Activated naive CD4-positive, alpha-beta T cell treated with anti-CD3 and anti-CD28 coated beads, Interleukin-2, amount 50 U/mL, for 24 hours (primary cell): Measurements from ENCODE around the gene PRRC2C.
A peak's percentile ranks its signal among the peaks of the same experiment; 100 is the strongest.
"Not testable (repeated sequence)": the region's sequence is repeated elsewhere in the genome, so short reads cannot be mapped to it uniquely, and the experiment has no call there.

Experiments
- H3K27ac Mint-ChIP-seq: one replicate; pipeline ENCODE4 v1.8.0; 2021; ENCODE audit warnings: mild to moderate bottlenecking, mixed read lengths
- H3K27me3 Mint-ChIP-seq: one replicate; pipeline ENCODE4 v1.8.0; 2021; ENCODE audit warnings: mixed read lengths
- H3K36me3 Mint-ChIP-seq: one replicate; pipeline ENCODE4 v1.8.0; 2021; ENCODE audit warnings: mixed read lengths
- H3K4me1 Mint-ChIP-seq: one replicate; pipeline ENCODE4 v1.8.0; 2021; ENCODE audit warnings: mixed read lengths
- H3K4me3 Mint-ChIP-seq: one replicate; pipeline ENCODE4 v1.8.0; 2021; ENCODE audit warnings: mild to moderate bottlenecking, mixed read lengths
- H3K9me3 Mint-ChIP-seq: one replicate; pipeline ENCODE4 v1.8.0; 2021; ENCODE audit warnings: mixed read lengths

Gene PRRC2C

GRCh38 chr1:171595324-171595723 lies 110.0 kb downstream of the PRRC2C start:
- Mint-ChIP-seq H3K4me1 (peaks cover under 1% of the 10 kb centered on the region), H3K9me3 (no peaks in the 10 kb centered on the region), H3K27me3 (no peaks in the 10 kb centered on the region), H3K27ac (peak overlapping the region; percentile 69), H3K4me3 (no peak overlapping the region), H3K36me3 (peaks cover 8% of the 10 kb centered on the region)

DNA sequence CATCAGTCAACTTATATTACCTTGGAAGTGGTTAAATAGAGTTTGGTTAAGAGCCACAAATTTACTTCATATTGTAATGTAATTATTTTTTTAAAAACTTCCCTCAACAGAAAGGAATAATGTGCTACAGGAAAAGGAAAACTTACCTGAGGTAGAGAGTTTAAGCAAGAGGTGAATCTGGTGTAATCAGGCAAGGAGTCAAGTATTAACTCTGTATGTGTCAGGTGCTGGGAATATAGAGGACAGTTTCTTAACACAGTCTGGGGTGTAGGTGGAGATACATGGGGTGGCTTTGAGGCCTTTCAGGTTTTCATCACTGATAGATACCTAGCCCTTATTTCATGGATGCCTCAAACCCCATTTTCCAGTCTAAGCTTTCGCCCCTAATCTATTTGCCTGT lies 110.8 kb downstream of the PRRC2C start:
- Mint-ChIP-seq H3K9me3 (no peaks in the 10 kb centered on the region), H3K36me3 (peaks cover 5% of the 10 kb centered on the region), H3K4me3 (no peak overlapping the region), H3K4me1 (no peaks in the 10 kb centered on the region), H3K27ac (peak overlapping the region; percentile 11), H3K27me3 (no peaks in the 10 kb centered on the region)

- H3K27ac Mint-ChIP-seq = peak overlapping the region; percentile 37
- H3K36me3 Mint-ChIP-seq = peaks cover 5% of the 10 kb centered on the region
- H3K4me1 Mint-ChIP-seq = no peaks in the 10 kb centered on the region
- H3K27me3 Mint-ChIP-seq = no peaks in the 10 kb centered on the region
- H3K4me3 Mint-ChIP-seq = no peak overlapping the region
- H3K9me3 Mint-ChIP-seq = no peaks in the 10 kb centered on the region
Observed at GRCh38 chr1:171596705-171597104, 111.4 kb downstream of the PRRC2C start.

- peak overlapping the region; percentile 37 for H3K27ac Mint-ChIP-seq
Observed at GRCh38 chr1:171597203-171597602, 111.9 kb downstream of the PRRC2C start.

DNA sequence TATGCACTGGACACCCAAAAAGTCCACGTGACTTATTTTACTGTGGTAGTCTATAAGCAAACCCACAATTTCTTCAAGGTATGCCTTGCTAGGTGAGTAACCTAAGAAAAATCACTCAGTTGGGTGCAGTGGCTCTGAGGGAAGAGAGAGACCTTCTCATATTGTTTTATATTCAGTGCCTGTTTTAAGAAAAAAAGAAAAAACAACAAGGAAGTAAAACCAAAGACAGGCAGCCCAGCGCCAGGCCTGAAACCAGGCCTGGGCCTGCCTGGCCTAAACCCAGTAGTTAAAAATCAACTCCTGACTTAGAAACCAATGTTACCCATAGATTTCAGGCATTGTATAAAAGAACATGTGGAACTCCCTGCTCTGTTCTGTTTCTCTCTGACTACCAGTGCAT lies 115.0 kb downstream of the PRRC2C start:
- not testable (repeated sequence) for H3K4me3 Mint-ChIP-seq, H3K27me3 Mint-ChIP-seq, H3K4me1 Mint-ChIP-seq, H3K36me3 Mint-ChIP-seq, H3K9me3 Mint-ChIP-seq, H3K27ac Mint-ChIP-seq

More at GRCh38 chr1:171597203-171597602, 111.9 kb downstream of the PRRC2C start:
- Mint-ChIP-seq H3K4me3 (no peak overlapping the region), H3K9me3 (no peaks in the 10 kb centered on the region), H3K4me1 (no peaks in the 10 kb centered on the region), H3K27me3 (no peaks in the 10 kb centered on the region), H3K36me3 (peaks cover 5% of the 10 kb centered on the region)

DNA sequence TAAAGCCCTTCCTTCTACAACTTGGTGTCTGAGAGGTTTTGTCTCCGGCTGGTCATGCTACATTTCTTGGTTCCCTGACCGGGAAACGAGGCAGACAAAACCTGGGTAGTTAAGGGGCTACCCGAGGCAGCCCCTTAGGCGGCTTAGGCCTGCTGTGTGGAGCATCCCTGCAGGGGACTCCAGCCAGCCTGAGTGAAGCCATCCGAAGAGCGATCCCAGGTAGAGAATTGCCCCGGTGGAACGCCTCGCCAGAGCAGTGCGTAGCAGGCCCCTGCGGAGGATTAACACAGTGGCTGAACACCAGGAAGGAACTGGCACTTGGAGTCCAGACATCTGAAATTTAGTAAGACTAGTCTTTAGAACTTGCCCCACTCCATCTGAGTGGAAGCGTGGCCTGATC lies 115.5 kb downstream of the PRRC2C start:
- Mint-ChIP-seq H3K36me3 (peaks cover 5% of the 10 kb centered on the region), H3K27me3 (no peaks in the 10 kb centered on the region), H3K27ac (no peak overlapping the region), H3K4me3 (no peak overlapping the region), H3K4me1 (no peaks in the 10 kb centered on the region), H3K9me3 (no peaks in the 10 kb centered on the region)

GRCh38 chr1:171603042-171603441 lies 117.7 kb downstream of the PRRC2C start:
- H3K4me3 Mint-ChIP-seq, H3K36me3 Mint-ChIP-seq, H3K27ac Mint-ChIP-seq, H3K4me1 Mint-ChIP-seq, H3K9me3 Mint-ChIP-seq, H3K27me3 Mint-ChIP-seq: not testable (repeated sequence)

- Mint-ChIP-seq H3K9me3 (no peaks in the 10 kb centered on the region), H3K4me3 (no peak overlapping the region), H3K27me3 (no peaks in the 10 kb centered on the region), H3K4me1 (no peaks in the 10 kb centered on the region), H3K36me3 (no peaks in the 10 kb centered on the region), H3K27ac (no peak overlapping the region)
Observed at GRCh38 chr1:171606402-171606941, 121.1 kb downstream of the PRRC2C start.

DNA sequence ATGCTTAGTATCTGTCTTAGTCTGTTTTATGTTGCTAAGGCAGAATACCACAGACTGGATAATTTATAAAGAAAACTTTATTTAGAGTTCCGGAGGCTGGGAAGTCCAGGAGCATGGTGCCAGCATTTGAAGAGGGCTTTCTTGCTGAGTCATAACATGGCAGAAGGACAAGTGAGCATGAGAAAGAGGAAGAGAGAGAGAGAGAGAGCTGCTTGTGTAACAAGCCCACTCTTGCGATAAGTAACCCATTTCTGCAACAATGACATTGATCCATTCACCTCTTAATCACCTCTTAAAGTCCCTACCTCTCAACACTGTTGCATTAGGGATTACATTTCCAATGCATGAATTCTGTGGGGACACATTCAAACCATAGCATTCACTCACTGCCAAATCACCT lies 125.1 kb downstream of the PRRC2C start:
- Mint-ChIP-seq H3K9me3 (no peaks in the 10 kb centered on the region), H3K36me3 (no peaks in the 10 kb centered on the region), H3K27me3 (no peaks in the 10 kb centered on the region), H3K27ac (no peak overlapping the region), H3K4me1 (no peaks in the 10 kb centered on the region), H3K4me3 (no peak overlapping the region)

DNA sequence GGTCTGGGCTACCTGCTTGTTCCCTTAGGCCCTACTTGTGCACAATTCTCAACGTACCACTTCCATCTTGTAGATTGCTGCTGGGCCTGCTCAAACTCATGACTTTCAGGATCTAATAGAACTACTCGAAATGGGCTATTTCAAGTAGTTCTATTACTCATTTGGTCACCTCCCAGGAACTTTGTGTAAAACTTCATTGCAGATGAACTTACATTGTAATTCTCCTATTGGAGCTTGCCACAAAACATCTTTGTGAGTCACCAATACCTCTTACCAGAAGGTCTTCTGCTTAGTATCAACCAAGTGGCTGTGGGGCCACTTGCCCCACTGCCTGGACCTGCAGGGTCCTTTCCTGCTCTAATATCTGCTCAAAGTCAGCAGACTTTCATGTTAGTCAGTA lies 126.0 kb downstream of the PRRC2C start:
- no peaks in the 10 kb centered on the region for H3K27me3 Mint-ChIP-seq
- no peaks in the 10 kb centered on the region for H3K4me1 Mint-ChIP-seq
- H3K9me3 Mint-ChIP-seq = no peaks in the 10 kb centered on the region
- H3K27ac Mint-ChIP-seq = no peak overlapping the region
- H3K4me3 Mint-ChIP-seq = no peak overlapping the region
- H3K36me3 Mint-ChIP-seq = no peaks in the 10 kb centered on the region

GRCh38 chr1:171613282-171613681 lies 128.0 kb downstream of the PRRC2C start:
- H3K27ac Mint-ChIP-seq = no peak overlapping the region
- no peaks in the 10 kb centered on the region for H3K9me3 Mint-ChIP-seq
- H3K36me3 Mint-ChIP-seq = no peaks in the 10 kb centered on the region
- no peaks in the 10 kb centered on the region for H3K27me3 Mint-ChIP-seq
- H3K4me1 Mint-ChIP-seq = no peaks in the 10 kb centered on the region
- no peak overlapping the region for H3K4me3 Mint-ChIP-seq

DNA sequence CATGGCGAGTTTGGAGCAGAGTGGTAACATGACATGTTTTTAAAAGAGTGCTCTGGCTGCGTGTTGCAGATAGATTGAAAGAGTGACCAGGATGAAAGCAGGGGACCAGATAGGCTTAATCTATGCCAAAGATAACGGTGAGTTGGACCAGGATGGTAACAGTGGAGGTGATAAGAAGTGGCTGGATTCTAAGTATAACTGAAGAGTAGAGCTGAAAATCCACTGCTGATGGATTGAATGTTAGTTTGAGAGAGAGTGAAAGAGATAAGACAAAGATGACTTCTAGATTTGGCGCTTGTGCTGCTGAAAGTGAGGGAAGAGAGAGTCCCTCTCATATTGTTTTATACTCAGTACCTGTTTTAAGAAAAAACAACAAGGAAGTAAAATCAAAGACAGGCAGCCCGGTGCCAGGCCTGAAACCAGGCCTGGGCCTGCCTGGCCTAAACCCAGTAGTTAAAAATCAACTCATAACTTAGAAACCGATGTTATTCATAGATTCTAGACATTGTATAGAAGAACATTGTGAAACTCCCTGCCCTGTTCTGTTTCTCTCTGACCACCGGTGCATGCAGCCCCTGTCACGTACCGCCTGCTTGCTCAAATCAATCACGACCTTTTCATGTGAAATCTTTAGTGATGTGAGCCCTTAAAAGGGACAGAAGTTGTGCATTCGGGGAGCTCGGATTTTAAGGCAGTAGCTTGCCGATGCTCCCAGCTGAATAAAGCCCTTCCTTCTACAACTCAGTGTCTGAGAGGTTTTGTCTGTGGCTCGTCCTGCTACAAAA lies 130.0 kb downstream of the PRRC2C start:
- not testable (repeated sequence) for H3K4me3 Mint-ChIP-seq, H3K27ac Mint-ChIP-seq, H3K9me3 Mint-ChIP-seq, H3K36me3 Mint-ChIP-seq, H3K27me3 Mint-ChIP-seq, H3K4me1 Mint-ChIP-seq

DNA sequence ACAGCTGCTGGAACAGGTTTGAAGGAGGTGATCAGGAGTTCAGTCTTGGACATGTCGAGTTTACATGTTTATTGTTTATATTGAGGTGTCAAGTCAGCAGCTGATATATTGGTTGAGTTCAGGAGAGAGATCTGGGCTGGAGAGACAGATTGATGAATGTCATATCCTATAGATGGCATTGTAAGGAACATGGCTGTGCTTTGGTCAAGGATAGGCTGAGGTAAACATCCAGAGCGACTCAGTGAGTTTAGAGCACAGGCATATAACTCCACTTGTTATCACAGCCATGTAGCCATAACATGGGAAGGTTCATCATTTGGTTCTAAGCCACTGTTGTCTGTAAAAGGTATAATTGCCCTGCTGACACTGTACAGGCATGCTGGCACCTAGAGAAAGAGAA lies 131.3 kb downstream of the PRRC2C start:
- Mint-ChIP-seq H3K4me1 (no peaks in the 10 kb centered on the region), H3K27ac (no peak overlapping the region), H3K4me3 (no peak overlapping the region), H3K36me3 (no peaks in the 10 kb centered on the region), H3K27me3 (no peaks in the 10 kb centered on the region), H3K9me3 (no peaks in the 10 kb centered on the region)

GRCh38 chr1:171622152-171622462 lies 136.8 kb downstream of the PRRC2C start, which contains the start of gene MYOCOS:
Gene MYOCOS, plus strand, starts transcription at chr1:171622243. Its CDS starts 1,641 bp downstream, at chr1:171623884.
- Mint-ChIP-seq H3K4me1 (no peaks in the 10 kb centered on the region), H3K27ac (no peak within 1 kb of the TSS), H3K27me3 (no peaks in the 10 kb centered on the region), H3K9me3 (no peaks in the 10 kb centered on the region), H3K36me3 (no peaks in the 10 kb centered on the region), H3K4me3 (no peak within 1 kb of the TSS)

DNA sequence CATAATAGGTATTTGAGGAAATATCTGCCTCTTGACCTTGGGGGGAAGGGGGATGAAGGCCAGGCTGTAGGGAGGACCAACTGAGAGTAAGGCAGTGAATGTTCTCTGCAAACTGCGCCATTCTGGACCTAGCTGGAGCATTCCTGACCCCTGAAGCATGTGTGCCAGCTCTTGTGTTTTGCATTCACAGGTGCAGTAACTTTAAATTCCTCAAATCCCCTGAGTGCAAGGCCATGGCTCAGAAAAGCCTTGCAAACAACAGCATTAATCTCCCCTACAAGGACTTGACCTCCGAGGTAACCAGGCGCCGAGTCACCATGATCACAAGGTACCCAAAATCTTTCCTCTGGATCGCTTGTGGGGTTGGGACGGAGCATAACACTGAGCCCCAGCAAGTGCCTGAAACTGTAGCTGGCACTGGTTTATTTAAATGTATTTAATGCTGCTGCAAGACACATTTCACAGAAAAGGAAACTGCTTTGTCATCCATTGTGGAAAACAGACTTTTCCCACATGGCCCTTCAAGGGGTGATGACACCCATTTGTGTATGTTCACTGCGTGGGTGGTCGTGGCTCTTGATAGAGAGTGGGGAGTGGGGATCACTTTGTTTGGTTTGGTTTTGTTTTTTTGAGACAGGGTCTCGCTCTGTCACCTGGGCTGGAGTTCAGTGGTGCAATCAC lies 138.5 kb downstream of the PRRC2C start:
- Mint-ChIP-seq H3K27ac (no peak overlapping the region), H3K4me1 (no peaks in the 10 kb centered on the region), H3K4me3 (no peak overlapping the region), H3K36me3 (no peaks in the 10 kb centered on the region), H3K9me3 (no peaks in the 10 kb centered on the region), H3K27me3 (no peaks in the 10 kb centered on the region)

- Mint-ChIP-seq H3K4me1 (no peaks in the 10 kb centered on the region), H3K4me3 (no peak overlapping the region), H3K27me3 (peaks cover 5% of the 10 kb centered on the region), H3K36me3 (no peaks in the 10 kb centered on the region), H3K27ac (no peak overlapping the region), H3K9me3 (no peaks in the 10 kb centered on the region)
Observed at GRCh38 chr1:171625225-171625624, 139.9 kb downstream of the PRRC2C start.
